Endothelial cell of umbilical vein (primary cell): Measurements from ENCODE around the gene HLA-F. TPM values are rescaled to one million over a fixed set of nuclear protein-coding genes. Genes with fewer than 3 reads are reported as not detected.

Experiments used
- BruUV-seq: library from RNA; stranded (reverse); fragments of 400-500 nt; replicated peaks from 2 replicates; lab custom pipeline; 2021; lab: Mats Ljungman, UMichigan
- CTCF ChIA-PET: fragments of 300-600, 350-600 bp; sonication (Branson Sonifier 250); formaldehyde crosslinking; loops from one replicate; lab custom pipeline; 2021; ENCODE audit warnings: antibody characterized with exemption, inconsistent platforms; lab: Charles Lee
- POLR2A ChIA-PET: fragments of 300-600, 350-600 bp; sonication (Branson Sonifier 250); formaldehyde crosslinking; loops from one replicate; lab custom pipeline; 2021; ENCODE audit warnings: antibody characterized with exemption, inconsistent platforms; lab: Charles Lee
- DNase-seq: peaks from one replicate; pipeline ENCODE4 v3.0.0-alpha.2; 2011; ENCODE audit warnings: low read depth, low spot score
- FAIRE-seq: peaks from 2 replicates; lab custom pipeline; 2011; peaks lifted over from hg19 to GRCh38; lab: Jason Lieb, UNC
- H2AFZ ChIP-seq: 2 replicates; pipeline ENCODE4 v1.6.0; 2012; ENCODE audit warnings: low read depth, low read length, control low read depth, inconsistent platforms
- H3K27ac ChIP-seq: 2 replicates; pipeline ENCODE4 v1.5.1; 2011; ENCODE audit warnings: low read depth, mild to moderate bottlenecking, control low read depth, low read length, moderate library complexity; ENCODE audit not compliant: insufficient read depth
- H3K27me3 ChIP-seq, 2 experiments: 2 replicates each; pipeline versions ENCODE4 v1.6.0 to v1.6.1; 2011; ENCODE audit warnings: low read length in 2 of 2, mixed read lengths in 1 of 2; ENCODE audit not compliant: control insufficient read depth in 2 of 2, insufficient read depth in 2 of 2
- H3K36me3 ChIP-seq, 2 experiments: 2 replicates in 1 of 2; 3 replicates in 1 of 2; pipeline ENCODE4 v1.5.1; 2011; ENCODE audit warnings: low read length in 2 of 2, mild to moderate bottlenecking in 1 of 2, moderate library complexity in 1 of 2; ENCODE audit not compliant: control insufficient read depth in 2 of 2, insufficient read depth in 2 of 2; ENCODE audit errors: extremely low read depth in 1 of 2
- H3K4me1 ChIP-seq: 3 replicates; pipeline ENCODE4 v1.5.1; 2011; ENCODE audit warnings: mild to moderate bottlenecking, low read length; ENCODE audit not compliant: control insufficient read depth, insufficient read depth; ENCODE audit errors: extremely low read depth
- H3K4me2 ChIP-seq: 2 replicates; pipeline ENCODE4 v1.6.1; 2011; ENCODE audit warnings: low read length, control low read depth, mixed read lengths; ENCODE audit not compliant: insufficient read depth
- H3K4me3 ChIP-seq, 3 experiments: fragments of 200-600 bp in 1 of 3; sonication (generic), shearing (Covaris generic) in 1 of 3; replicated peaks in 1 of 3; 2 replicates each; pipeline ENCODE4 v1.5.1; 2011 to 2016; ENCODE audit warnings: control low read depth in 3 of 3, low read length in 3 of 3, mild to moderate bottlenecking in 2 of 3, inconsistent platforms in 1 of 3, low read depth in 1 of 3, moderate library complexity in 1 of 3; ENCODE audit not compliant: insufficient read depth in 1 of 3
- H3K79me2 ChIP-seq: 2 replicates; pipeline ENCODE4 v1.6.0; 2012; ENCODE audit warnings: low read length, inconsistent platforms; ENCODE audit not compliant: control insufficient read depth, insufficient read depth
- H3K9ac ChIP-seq: replicated peaks from 2 replicates; pipeline ENCODE3; 2011; ENCODE audit warnings: low read length, control low read depth; ENCODE audit not compliant: insufficient read depth; ENCODE audit errors: extremely low read depth
- H3K9me1 ChIP-seq: replicated peaks from 3 replicates; pipeline ENCODE4 v1.6.0; 2011; ENCODE audit warnings: mild to moderate bottlenecking, low read length; ENCODE audit not compliant: control insufficient read depth, insufficient read depth; ENCODE audit errors: extremely low read depth
- H3K9me3 ChIP-seq: replicated peaks from 2 replicates; pipeline ENCODE4 v1.5.1; 2012; ENCODE audit warnings: low read length, inconsistent platforms; ENCODE audit not compliant: control insufficient read depth, insufficient read depth
- H4K20me1 ChIP-seq: replicated peaks from 2 replicates; pipeline ENCODE3; 2011; ENCODE audit warnings: mild to moderate bottlenecking, low read length; ENCODE audit not compliant: control insufficient read depth, insufficient read depth; ENCODE audit errors: extremely low read depth
- CTCF ChIP-seq, 2 donors: IDR thresholded peaks; 1 replicate in 1 of 2; 2 replicates in 1 of 2; pipeline ENCODE4 v1.5.1; 2011; ENCODE audit warnings: low read length in 2 of 2, mild to moderate bottlenecking in 2 of 2, moderate library complexity in 2 of 2, control low read depth in 1 of 2, inconsistent platforms in 1 of 2, low read depth in 1 of 2; ENCODE audit not compliant: insufficient read depth in 1 of 2; ENCODE audit errors: extremely low read depth in 1 of 2
- EZH2 ChIP-seq: IDR thresholded peaks from 2 replicates; pipeline ENCODE4 v1.6.1; 2012; ENCODE audit warnings: borderline replicate concordance, low read depth, mild to moderate bottlenecking, moderate library complexity, low read length, inconsistent platforms; ENCODE audit not compliant: severe bottlenecking
- FOS ChIP-seq: IDR thresholded peaks from 2 replicates; pipeline ENCODE4 v1.6.1; 2011; ENCODE audit warnings: mild to moderate bottlenecking, low read length, moderate library complexity, borderline replicate concordance; ENCODE audit not compliant: insufficient read depth
- GATA2 ChIP-seq: IDR thresholded peaks from 2 replicates; pipeline ENCODE4 v1.7.0; 2011; ENCODE audit warnings: low read depth, mild to moderate bottlenecking, moderate library complexity, mixed read lengths, low read length; ENCODE audit not compliant: insufficient read length, insufficient read depth
- JUN ChIP-seq: IDR thresholded peaks from 2 replicates; pipeline ENCODE4 v1.6.1; 2011; ENCODE audit warnings: borderline replicate concordance, low read depth; ENCODE audit not compliant: insufficient read length, insufficient read depth
- MAX ChIP-seq: IDR thresholded peaks from 2 replicates; pipeline ENCODE4 v1.6.1; 2011; ENCODE audit not compliant: insufficient read depth, insufficient read length
- MYC ChIP-seq: IDR thresholded peaks from one replicate; pipeline ENCODE4 v1.6.1; 2011; ENCODE audit warnings: mild to moderate bottlenecking, low read depth, low read length
- POLR2A ChIP-seq: IDR thresholded peaks from 2 replicates; pipeline ENCODE4 v1.6.1; 2012; ENCODE audit warnings: low read depth, mild to moderate bottlenecking, control low read depth, low read length
- POLR2AphosphoS5 ChIP-seq: IDR thresholded peaks from 2 replicates; pipeline ENCODE4 v1.6.1; 2012; ENCODE audit warnings: low read depth, mild to moderate bottlenecking, control low read depth, low read length, moderate library complexity; ENCODE audit not compliant: insufficient read depth
- dilution Hi-C: fragments of 300-500 bp; cut with MboI; formaldehyde crosslinking; loops from one replicate; pipeline ENCODE4 v1.15.0; 2019; ENCODE audit warnings: low sequenced_read_pairs; ENCODE audit not compliant: extremely low pct_ligation_motif_present
- intact Hi-C: fragments of 100-400 bp; cut with micrococcal nuclease; formaldehyde crosslinking; loops from one replicate; pipeline ENCODE4 v1.10.0; 2022
- polyA plus RNA-seq, 4 experiments: library from polyadenylated mRNA; depleted of rRNA in 3 of 4; stranded (reverse) in 3 of 4; unstranded in 1 of 4; fragments of >200 nt; gene quantifications; 2 replicates each; pipeline versions ENCODE4 v1.2.1 to v1.2.3, GENCODE V29; 2011 to 2012; ENCODE audit warnings: missing spikeins in 1 of 4
- total RNA-seq: library from RNA; stranded (reverse); gene quantifications from 2 replicates; pipeline ENCODE4 v1.2.3, GENCODE V29; 2021

The HLA-F gene
- total and polyA plus RNA-seq, 2 donors (not counting 3 experiments of a cell fraction or from before 2014, with no cell fraction given) = 1.5 to 1.6 TPM

- no peak for FAIRE-seq
- Histone ChIP-seq H3K9me3 (no peaks in the 10 kb centered on the region), H3K27ac (no peak overlapping the region), H3K4me2 (peak overlapping the region; percentile 75), H3K4me1 (peaks cover 21% of the 10 kb centered on the region), H3K27me3 (peaks cover 5 to 15% of the 10 kb centered on the region in 2 experiments), H3K36me3 (no peaks in the 10 kb centered on the region), H2AFZ (no peak overlapping the region), H3K9ac (no peak overlapping the region), H3K4me3 (peak overlapping the region in 1 of 3 experiments; percentile 82), H4K20me1 (no peaks in the 10 kb centered on the region), H3K9me1 (no peaks in the 10 kb centered on the region), H3K79me2 (peaks cover 1% of the 10 kb centered on the region)
- DNase-seq = no peak
- ChIA-PET POLR2A (no interaction called here), CTCF (interaction anchor here (1.2 to 3.8 kb wide), 3 partner anchors 12 to 13 kb away, joined by 4 to 33 read pairs (median 16); no protein-coding TSS in a partner anchor)
- no peak for TF ChIP-seq CTCF (IDR thresholded peaks at IDR 0.05; ENCODE audit: extremely low read depth in 1 of 2, insufficient read depth in 1 of 2, low read depth in 1 of 2, low read length in 2 of 2)
- no peak for TF ChIP-seq EZH2
- no peak for TF ChIP-seq FOS
- TF ChIP-seq POLR2A = no peak
- no peak for TF ChIP-seq POLR2AphosphoS5
- TF ChIP-seq JUN = no peak
- TF ChIP-seq GATA2 = no peak
- TF ChIP-seq MAX = no peak
- TF ChIP-seq MYC = no peak
- BruUV-seq = no TSS peak
- dilution Hi-C loops = no loop called here
- intact Hi-C loops = loop anchor here (5.0 kb wide), 2 partner anchors 41 to 86 kb away; no protein-coding TSS in a partner anchor
Observed at GRCh38 chr6:29751480-29751879, 28.2 kb downstream of the HLA-F start.
